Erythroblast (primary cell): ENCODE results near the gene BMPER.

ENCODE experiments used
- GATA1 ChIP-seq: IDR thresholded peaks from 2 replicates; pipeline ENCODE4 v1.6.1; 2011; ENCODE audit warnings: low read depth, mild to moderate bottlenecking, control low read depth, low read length, moderate library complexity
- POLR2A ChIP-seq: IDR thresholded peaks from 2 replicates; pipeline ENCODE4 v1.6.1; 2011; ENCODE audit warnings: mild to moderate bottlenecking, low read length

GRCh38 chr7:33933611-33934281 is 28.4 kb downstream of the BMPER start:
- TF ChIP-seq POLR2A (no peak), GATA1 (no peak)
